Skin of body (tissue), 2 donors: ENCODE measurements around the gene KDM8. TPM values are rescaled to one million over a fixed set of nuclear protein-coding genes. Genes with fewer than 3 reads are reported as not detected.
"Not testable (repeated sequence)": the region's sequence is repeated elsewhere in the genome, so short reads cannot be mapped to it uniquely, and the experiment has no call there.

Source experiments
- DNase-seq: peaks from one replicate; lab custom pipeline; 2025; lab: John Stamatoyannopoulos, UW
- total RNA-seq: library from RNA; depleted of rRNA; stranded (reverse); fragments of >200 nt; gene quantifications from one replicate; pipeline ENCODE4 v1.2.3, GENCODE V29; 2014

KDM8 gene
- total RNA-seq, 1 donor from 2014 or later, result 1.7 TPM

GRCh38 chr16:27191352-27191924, 11.9 kb upstream of the KDM8 start:
- no peak for DNase-seq

GRCh38 chr16:27193300-27193990, 9.9 kb upstream of the KDM8 start:
- DNase-seq, result no peak

GRCh38 chr16:27195076-27195741, 8.1 kb upstream of the KDM8 start:
- DNase-seq, result no peak

- DNase-seq, result no peak
These were observed 7.3 kb upstream of the KDM8 start for GRCh38 chr16:27195941-27196595.

GRCh38 chr16:27197004-27197403, 6.3 kb upstream of the KDM8 start:
- DNase-seq, result no peak

GRCh38 chr16:27198451-27199234, 4.7 kb upstream of the KDM8 start:
- no peak for DNase-seq

GRCh38 chr16:27199235-27199586, 4.1 kb upstream of the KDM8 start:
- DNase-seq, result no peak

- no peak for DNase-seq
These were observed 3.6 kb upstream of the KDM8 start for GRCh38 chr16:27199736-27200135.

- not testable (repeated sequence) for DNase-seq
These were observed 2.4 kb upstream of the KDM8 start for GRCh38 chr16:27200914-27201313.

GRCh38 chr16:27202923-27203506, 311 bp upstream of the KDM8 start:
- DNase-seq, result no peak

GRCh38 chr16:27204312-27204915, 1.1 kb downstream of the KDM8 start:
- DNase-seq, result no peak

- DNase-seq, result no peak
These were observed 2.2 kb downstream of the KDM8 start for GRCh38 chr16:27205423-27206065.

GRCh38 chr16:27207121-27207520, 3.8 kb downstream of the KDM8 start:
- DNase-seq, result not testable (repeated sequence)

- DNase-seq, result no peak
These were observed 4.9 kb downstream of the KDM8 start for GRCh38 chr16:27208081-27208680.

- no peak for DNase-seq
These were observed 5.5 kb downstream of the KDM8 start for GRCh38 chr16:27208796-27209195.

- no peak for DNase-seq
These were observed 6.3 kb downstream of the KDM8 start for GRCh38 chr16:27209591-27209990.

GRCh38 chr16:27210174-27210573, 6.8 kb downstream of the KDM8 start:
- no peak for DNase-seq

GRCh38 chr16:27211026-27211425, 7.7 kb downstream of the KDM8 start:
- DNase-seq, result no peak

GRCh38 chr16:27214084-27214961, 11.0 kb downstream of the KDM8 start:
- DNase-seq, result no peak
